Endodermal cell (in vitro differentiated cells): ENCODE data around the gene GPHN. TPM values are rescaled to one million over a fixed set of nuclear protein-coding genes. Genes with fewer than 3 reads are reported as not detected.

Experiments used
- DNase-seq: peaks from one replicate; pipeline ENCODE4 v3.0.0-alpha.2; 2017
- H3K27ac ChIP-seq: 2 replicates; pipeline ENCODE4 v1.5.1; 2013; ENCODE audit warnings: mild to moderate bottlenecking, low read depth, low read length, moderate library complexity
- H3K27me3 ChIP-seq: 2 replicates; pipeline ENCODE4 v1.6.1; 2013; ENCODE audit warnings: mild to moderate bottlenecking, low read length, moderate library complexity; ENCODE audit not compliant: insufficient read depth, control insufficient read depth, poor library complexity, severe bottlenecking
- H3K36me3 ChIP-seq: 2 replicates; pipeline ENCODE4 v1.7.0; 2013; ENCODE audit warnings: mild to moderate bottlenecking, low read length, moderate library complexity; ENCODE audit not compliant: control insufficient read depth, insufficient read depth
- H3K4me1 ChIP-seq: one replicate; pipeline ENCODE4 v1.7.0; 2013; ENCODE audit warnings: low read length; ENCODE audit not compliant: control insufficient read depth, insufficient read depth
- H3K4me3 ChIP-seq: 2 replicates; pipeline ENCODE4 v1.5.1; 2013; ENCODE audit warnings: mild to moderate bottlenecking, low read length, moderate library complexity
- H3K9ac ChIP-seq: 2 replicates; pipeline ENCODE4 v1.6.1; 2013; ENCODE audit warnings: mild to moderate bottlenecking, low read length, moderate library complexity; ENCODE audit not compliant: poor library complexity, severe bottlenecking; ENCODE audit errors: extremely low read depth
- H3K9me3 ChIP-seq: 2 replicates; pipeline ENCODE4 v1.6.1; 2013; ENCODE audit warnings: mild to moderate bottlenecking, low read length, moderate library complexity; ENCODE audit not compliant: control insufficient read depth
- H3K27ac Mint-ChIP-seq: 2 replicates; pipeline ENCODE4 v1.8.0; 2020; ENCODE audit warnings: mixed read lengths
- H3K27me3 Mint-ChIP-seq: 2 replicates; pipeline ENCODE4 v1.8.0; 2021; ENCODE audit warnings: mild to moderate bottlenecking, mixed read lengths; ENCODE audit not compliant: insufficient read depth
- H3K36me3 Mint-ChIP-seq: 2 replicates; pipeline ENCODE4 v1.8.0; 2020; ENCODE audit warnings: low read depth, mixed read lengths
- H3K4me1 Mint-ChIP-seq: 2 replicates; pipeline ENCODE4 v1.8.0; 2020; ENCODE audit warnings: mixed read lengths
- H3K4me3 Mint-ChIP-seq: 2 replicates; pipeline ENCODE4 v1.8.0; 2020; ENCODE audit warnings: mild to moderate bottlenecking, moderate library complexity, mixed read lengths
- H3K9me3 Mint-ChIP-seq: 2 replicates; pipeline ENCODE4 v1.8.0; 2020; ENCODE audit warnings: mild to moderate bottlenecking, mixed read lengths
- WGBS, 2 experiments: methylation state at CpG; one replicate each; pipeline versions ENCODE4 v1.1.5 to v1.1.7; 2013; ENCODE audit warnings: missing lambda C conversion rate in 2 of 2, mixed read lengths in 1 of 2; ENCODE audit not compliant: insufficient coverage in 1 of 2, insufficient read length in 1 of 2; 5-methylcytosine and 5-hydroxymethylcytosine counted together
- total RNA-seq, 2 donors: library from RNA; stranded (reverse); fragmentation: NEBNext Ultra II Directional in 1 of 2; extraction: Animal tissue kit (Norgen Biotek cat#: 25700) in 1 of 2; gene quantifications; 2 replicates in 1 of 2; 3 replicates in 1 of 2; pipeline ENCODE4 v1.2.1, GENCODE V29; 2021
- TF ChIP-seq, protein P1 (sequence below): fragments of 200-600 bp; sonication (generic); conservative IDR thresholded peaks from 2 replicates; pipeline ENCODE4 v1.5.0; 2021; ENCODE audit warnings: antibody characterized with exemption, mild to moderate bottlenecking

GPHN gene
- total RNA-seq, 2 donors from 2014 or later: 12.4 to 15.0 TPM

DNA sequence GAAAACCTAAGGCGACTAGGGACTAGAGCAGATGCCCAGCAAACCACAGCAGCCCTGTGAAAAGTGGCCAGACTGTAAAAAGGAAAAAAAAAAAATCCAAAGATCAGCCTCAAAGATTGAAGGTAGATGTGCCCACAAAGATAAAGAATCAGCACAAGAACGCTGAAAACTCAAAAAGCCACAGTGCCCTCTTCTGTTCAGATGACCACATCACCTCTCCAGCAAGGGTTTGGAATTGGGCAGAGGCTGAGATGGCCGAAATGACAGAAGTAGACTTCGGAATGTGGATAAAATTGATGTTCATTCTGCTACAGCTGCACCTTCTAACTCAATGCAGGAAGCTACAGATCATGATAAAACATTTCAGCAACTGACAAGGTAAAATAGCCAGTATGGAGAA is 154.4 kb downstream of the GPHN start:
- H3K9me3 ChIP-seq: peaks cover 46% of the 10 kb centered on the region
- no peak overlapping the region for H3K9ac ChIP-seq
- H3K36me3 ChIP-seq: no peaks in the 10 kb centered on the region
- Mint-ChIP-seq H3K4me3 (no peak overlapping the region), H3K4me1 (peaks cover 4% of the 10 kb centered on the region), H3K27ac (no peak overlapping the region), H3K27me3 (no peaks in the 10 kb centered on the region), H3K36me3 (peaks cover 6% of the 10 kb centered on the region), H3K9me3 (peaks cover 27% of the 10 kb centered on the region)
- H3K4me1 ChIP-seq: no peaks in the 10 kb centered on the region
- no peaks in the 10 kb centered on the region for H3K27me3 ChIP-seq
- H3K27ac ChIP-seq: no peak overlapping the region
- H3K4me3 ChIP-seq: no peak overlapping the region
- TF ChIP-seq, protein P1, sequence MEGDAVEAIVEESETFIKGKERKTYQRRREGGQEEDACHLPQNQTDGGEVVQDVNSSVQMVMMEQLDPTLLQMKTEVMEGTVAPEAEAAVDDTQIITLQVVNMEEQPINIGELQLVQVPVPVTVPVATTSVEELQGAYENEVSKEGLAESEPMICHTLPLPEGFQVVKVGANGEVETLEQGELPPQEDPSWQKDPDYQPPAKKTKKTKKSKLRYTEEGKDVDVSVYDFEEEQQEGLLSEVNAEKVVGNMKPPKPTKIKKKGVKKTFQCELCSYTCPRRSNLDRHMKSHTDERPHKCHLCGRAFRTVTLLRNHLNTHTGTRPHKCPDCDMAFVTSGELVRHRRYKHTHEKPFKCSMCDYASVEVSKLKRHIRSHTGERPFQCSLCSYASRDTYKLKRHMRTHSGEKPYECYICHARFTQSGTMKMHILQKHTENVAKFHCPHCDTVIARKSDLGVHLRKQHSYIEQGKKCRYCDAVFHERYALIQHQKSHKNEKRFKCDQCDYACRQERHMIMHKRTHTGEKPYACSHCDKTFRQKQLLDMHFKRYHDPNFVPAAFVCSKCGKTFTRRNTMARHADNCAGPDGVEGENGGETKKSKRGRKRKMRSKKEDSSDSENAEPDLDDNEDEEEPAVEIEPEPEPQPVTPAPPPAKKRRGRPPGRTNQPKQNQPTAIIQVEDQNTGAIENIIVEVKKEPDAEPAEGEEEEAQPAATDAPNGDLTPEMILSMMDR: peak; percentile 80
- whole genome bisulfite sequencing, 2 experiments: 80 to 83% methylated on average over 2 to 4 of the region's 4 CpGs
- peak; percentile 76 for DNase-seq

DNA sequence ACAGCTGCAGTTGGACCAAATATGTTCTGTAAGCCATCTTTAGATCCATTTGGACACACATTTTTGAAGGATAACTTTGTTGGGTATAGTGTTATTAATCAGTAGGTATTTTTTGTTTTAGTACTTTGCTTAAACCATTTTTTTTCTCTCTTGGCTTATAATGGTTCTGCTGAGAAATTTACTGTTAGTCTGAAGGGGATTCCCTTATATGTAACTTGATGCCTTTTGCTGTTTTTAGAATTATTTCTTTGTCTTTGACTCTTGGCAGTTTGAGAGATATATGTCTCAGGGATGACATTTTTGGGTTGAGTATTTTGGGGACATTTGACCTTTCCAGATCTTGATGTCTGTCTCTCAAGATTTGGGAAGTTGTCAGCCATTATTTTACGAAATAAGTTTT is 169.8 kb downstream of the GPHN start:
- TF ChIP-seq, protein P1: no peak
- Histone ChIP-seq H3K9ac (no peak overlapping the region), H3K27me3 (no peaks in the 10 kb centered on the region), H3K4me1 (no peaks in the 10 kb centered on the region), H3K9me3 (peaks cover 34% of the 10 kb centered on the region), H3K4me3 (no peak overlapping the region), H3K27ac (no peak overlapping the region), H3K36me3 (peaks cover 3% of the 10 kb centered on the region)
- Mint-ChIP-seq H3K9me3 (peaks cover 40% of the 10 kb centered on the region), H3K27ac (no peak overlapping the region), H3K27me3 (no peaks in the 10 kb centered on the region), H3K4me1 (no peaks in the 10 kb centered on the region), H3K36me3 (peaks cover 7% of the 10 kb centered on the region), H3K4me3 (no peak overlapping the region)
- no CpG with 5 or more reads among the region's 1 CpG for WGBS, 2 experiments
- DNase-seq: no peak

DNA sequence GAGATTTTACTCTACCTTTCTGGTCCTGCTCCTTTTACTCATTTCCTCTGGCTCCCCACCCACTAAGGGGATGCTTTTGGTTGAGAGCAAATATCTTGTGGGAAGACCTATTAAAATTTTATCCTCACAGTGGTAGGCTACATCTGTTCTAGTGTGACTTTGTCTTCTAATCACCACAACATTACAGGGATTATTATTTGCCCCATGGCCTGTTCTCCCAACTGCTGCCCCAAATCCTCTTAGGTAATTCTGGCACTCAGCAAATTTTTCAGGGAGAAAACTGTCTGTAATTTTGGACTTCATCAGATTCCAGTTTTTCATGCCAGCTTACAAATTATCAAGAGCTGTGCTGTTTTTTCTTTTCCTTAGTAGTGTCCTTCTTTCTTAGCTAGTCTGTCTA is 172.3 kb downstream of the GPHN start:
- peaks cover 7% of the 10 kb centered on the region for H3K36me3 Mint-ChIP-seq
- Histone ChIP-seq H3K36me3 (peaks cover 3% of the 10 kb centered on the region), H3K9me3 (peaks cover 42% of the 10 kb centered on the region), H3K4me3 (no peak overlapping the region), H3K27ac (no peak overlapping the region), H3K27me3 (no peaks in the 10 kb centered on the region), H3K9ac (no peak overlapping the region), H3K4me1 (no peaks in the 10 kb centered on the region)
- H3K27me3 Mint-ChIP-seq: no peaks in the 10 kb centered on the region
- H3K4me1 Mint-ChIP-seq: no peaks in the 10 kb centered on the region
- TF ChIP-seq, protein P1: no peak
- no peak overlapping the region for H3K4me3 Mint-ChIP-seq
- H3K9me3 Mint-ChIP-seq: peaks cover 47% of the 10 kb centered on the region
- no peak overlapping the region for H3K27ac Mint-ChIP-seq
- DNase-seq: no peak
